Urinary bladder (tissue), 4 donors: ENCODE measurements around the gene SPRR1A. TPM values are rescaled to one million over a fixed set of nuclear protein-coding genes. Genes with fewer than 3 reads are reported as not detected.

ENCODE experiments used
- DNase-seq: peaks from one replicate; pipeline ENCODE4 v3.0.0-alpha.2; 2015; ENCODE audit errors: extremely low spot score
- H3K27ac ChIP-seq: one replicate; pipeline ENCODE4 v1.5.1; 2013; ENCODE audit warnings: low read depth, mild to moderate bottlenecking, moderate library complexity
- H3K36me3 ChIP-seq: one replicate; pipeline ENCODE4 v1.6.1; 2013; ENCODE audit warnings: mild to moderate bottlenecking, moderate library complexity; ENCODE audit not compliant: insufficient read depth
- H3K4me1 ChIP-seq: one replicate; pipeline ENCODE4 v1.6.1; 2013; ENCODE audit warnings: mild to moderate bottlenecking, moderate library complexity; ENCODE audit not compliant: insufficient read depth
- H3K4me3 ChIP-seq: one replicate; pipeline ENCODE4 v1.5.1; 2013; ENCODE audit warnings: low read depth, low read length
- WGBS: extraction: QIAGEN DNeasy Blood & Tissue Kit; methylation state at CpG from one replicate; pipeline ENCODE4 v1.1.7; 2013; 5-methylcytosine and 5-hydroxymethylcytosine counted together
- polyA plus RNA-seq: library from polyadenylated mRNA; stranded (reverse); fragments of 200-250 nt; gene quantifications from one replicate; pipeline ENCODE4 v1.2.3, GENCODE V29; 2013
- total RNA-seq: library from RNA; depleted of rRNA; stranded (reverse); fragments of >200 nt; gene quantifications from one replicate; pipeline ENCODE4 v1.2.3, GENCODE V29; 2014
- donor health status: healthy with polysubstance abuse.
- donor health status: healthy.

The SPRR1A gene, protein sequence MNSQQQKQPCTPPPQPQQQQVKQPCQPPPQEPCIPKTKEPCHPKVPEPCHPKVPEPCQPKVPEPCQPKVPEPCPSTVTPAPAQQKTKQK
- total RNA-seq = not detected
- polyA plus RNA-seq = not detected

DNA sequence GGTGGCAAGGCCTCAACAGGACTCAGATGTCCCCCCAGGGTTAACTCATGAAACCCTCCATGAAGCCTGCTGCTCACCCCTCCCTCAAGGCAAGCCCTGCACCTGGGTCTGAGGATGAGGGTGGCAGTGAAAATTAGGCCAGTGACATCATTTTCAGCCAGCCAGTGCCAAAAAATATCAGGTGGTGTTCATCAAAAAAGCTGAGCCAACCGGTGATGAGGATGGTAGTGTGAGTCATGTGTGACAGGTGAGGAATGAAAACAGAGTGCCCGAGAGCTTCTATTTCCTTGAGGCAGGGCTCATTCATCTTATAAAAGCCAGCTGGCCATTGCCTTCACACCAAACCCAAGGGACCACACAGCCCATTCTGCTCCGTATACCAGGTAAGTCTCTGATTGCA lies at the start of gene SPRR1A:
Gene SPRR1A, plus strand, starts transcription at position 339 of the 400 bp plus-strand sequence. CDS start 1,150 bp downstream, outside the sequence.
- no peak within 1 kb of the TSS for H3K4me3 ChIP-seq
- no peaks in the 10 kb centered on the region for H3K4me1 ChIP-seq
- 73% methylated on average over 3 of the region's 3 CpGs for WGBS
- no peaks in the 10 kb centered on the region for H3K36me3 ChIP-seq
- DNase-seq = no peak
- H3K27ac ChIP-seq = no peak within 1 kb of the TSS

DNA sequence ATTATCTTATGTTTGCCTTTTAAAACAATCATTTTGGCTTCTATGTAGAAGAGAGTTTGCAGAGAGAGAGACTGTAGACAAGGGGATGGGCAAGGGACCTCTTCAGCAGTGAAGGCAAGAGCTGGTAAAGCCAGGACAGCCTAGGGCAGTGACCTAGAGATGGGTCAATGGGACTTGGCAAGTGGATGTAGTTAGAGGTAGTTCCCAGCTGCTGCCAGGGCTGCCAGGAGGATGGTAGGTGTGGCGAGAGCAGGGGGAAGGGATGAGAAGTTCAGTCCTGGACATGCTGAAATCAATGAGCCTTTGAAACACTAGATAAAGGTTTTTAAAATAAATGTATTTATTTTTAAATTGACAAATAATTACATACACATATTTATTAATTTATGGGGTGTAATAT lies 43.3 kb upstream of the SPRR1A start:
- Histone ChIP-seq H3K27ac (no peak overlapping the region), H3K36me3 (no peaks in the 10 kb centered on the region), H3K4me1 (no peaks in the 10 kb centered on the region), H3K4me3 (no peak overlapping the region)
- no peak for DNase-seq
- 80% methylated on average over 1 of the region's 1 CpG for WGBS

DNA sequence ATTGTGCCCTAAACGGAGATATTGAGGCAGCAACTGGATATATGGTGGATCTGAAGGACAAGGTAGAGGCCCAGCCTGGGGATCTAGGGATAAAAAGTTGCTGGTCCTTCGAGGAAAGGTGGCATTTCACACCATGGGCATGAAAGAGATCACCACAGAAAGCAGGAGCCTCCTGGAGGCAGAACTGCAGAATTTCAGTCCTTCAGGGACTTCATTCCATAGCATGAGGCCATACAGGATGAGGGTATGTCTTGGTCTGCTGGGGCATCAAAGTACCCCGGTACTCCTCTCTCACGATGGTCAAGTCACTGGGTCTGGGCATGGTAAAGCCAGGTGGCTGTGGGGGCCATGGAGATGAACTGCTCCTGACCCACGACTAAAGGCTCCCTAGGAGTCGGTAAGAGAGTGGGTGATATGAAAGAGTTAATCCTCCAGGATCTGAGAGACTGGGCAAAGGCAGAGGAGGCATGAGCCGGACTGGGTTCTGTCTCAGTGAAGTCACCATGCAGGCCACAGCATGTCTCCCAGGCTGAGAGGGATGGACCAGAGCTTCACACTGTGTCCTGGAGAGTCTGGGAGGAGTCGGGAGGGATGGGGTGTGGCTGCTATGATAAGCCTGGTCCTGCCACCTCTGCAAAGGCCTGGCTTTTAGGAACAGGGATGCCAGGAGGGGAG lies 42.7 kb upstream of the SPRR1A start:
- Histone ChIP-seq H3K27ac (no peak overlapping the region), H3K36me3 (no peaks in the 10 kb centered on the region), H3K4me3 (no peak overlapping the region), H3K4me1 (no peaks in the 10 kb centered on the region)
- no peak for DNase-seq
- WGBS = 67% methylated on average over 8 of the region's 8 CpGs

DNA sequence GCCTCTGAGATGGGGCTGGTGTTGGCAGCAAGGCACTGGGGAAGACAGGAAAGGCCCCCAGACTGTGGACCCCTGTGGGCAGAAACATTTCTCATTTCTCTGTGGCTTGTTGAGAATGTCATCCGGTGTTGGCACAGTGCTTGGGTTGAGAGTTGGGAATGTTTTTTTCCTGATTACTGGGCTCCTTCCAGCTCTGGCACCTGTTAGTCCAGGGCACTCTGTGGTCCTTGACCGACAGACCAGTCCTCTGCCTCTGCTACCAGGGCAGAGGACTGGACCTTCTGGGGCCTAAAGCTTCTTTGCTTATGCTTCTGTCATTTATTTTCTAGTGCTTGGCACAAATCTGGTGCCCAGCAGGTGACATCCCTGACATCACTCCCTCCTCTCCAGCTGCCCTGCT lies 41.7 kb upstream of the SPRR1A start:
- DNase-seq = no peak
- Histone ChIP-seq H3K4me3 (no peak overlapping the region), H3K27ac (no peak overlapping the region), H3K4me1 (no peaks in the 10 kb centered on the region), H3K36me3 (no peaks in the 10 kb centered on the region)
- 83% methylated on average over 2 of the region's 2 CpGs for WGBS

DNA sequence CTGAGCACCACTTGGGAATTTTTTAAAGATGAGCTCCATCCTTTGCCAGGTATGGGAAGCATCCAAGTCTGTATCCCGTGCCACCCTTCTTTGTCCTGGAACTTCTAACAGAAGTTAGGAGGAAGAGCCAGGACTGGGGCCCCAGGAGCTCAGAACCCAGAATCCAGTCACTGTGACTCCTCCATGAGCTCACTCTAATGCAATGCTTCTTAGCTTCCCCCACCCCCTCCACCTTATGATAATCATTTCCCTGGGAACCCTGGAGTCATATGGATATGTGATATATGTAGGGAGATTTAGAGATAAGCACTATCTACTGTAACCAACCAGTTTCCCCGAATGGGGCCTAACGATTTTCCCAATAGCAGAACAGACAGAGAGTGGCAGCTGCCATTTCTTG lies 37.6 kb upstream of the SPRR1A start:
- no peak for DNase-seq
- no peaks in the 10 kb centered on the region for H3K4me1 ChIP-seq
- 74% methylated on average over 3 of the region's 3 CpGs for WGBS

DNA sequence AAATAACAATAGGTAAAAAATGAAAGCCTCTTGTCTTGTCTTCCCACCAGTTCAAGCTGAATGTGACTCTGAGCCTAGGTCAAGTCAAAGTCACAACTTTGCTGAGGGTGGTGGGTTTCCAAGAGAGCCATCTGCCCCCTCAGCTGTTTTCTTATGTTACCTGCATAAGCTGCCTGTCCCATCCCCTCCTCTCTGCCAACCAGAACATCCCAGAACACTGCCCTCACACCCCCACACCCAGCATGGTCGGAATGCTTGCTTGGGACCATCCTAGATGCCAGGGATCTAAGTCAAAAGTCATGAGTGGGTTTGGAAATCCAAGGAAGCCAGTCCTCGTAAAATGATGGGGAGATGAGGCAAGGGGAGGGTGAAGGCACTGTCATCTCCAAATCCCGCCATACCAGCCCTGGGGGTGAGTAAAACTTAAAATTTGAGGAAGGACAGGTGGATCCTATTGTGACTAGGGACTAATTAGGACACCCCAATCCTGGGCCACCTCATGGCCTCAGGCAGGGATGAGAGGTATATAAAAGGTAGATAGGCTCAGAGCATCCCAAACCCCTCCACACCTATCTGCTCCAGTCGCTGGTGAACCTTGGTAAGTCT lies 37.1 kb upstream of the SPRR1A start, which contains the start of gene SPRR5:
Gene SPRR5, plus strand, starts transcription at position 556 of the 606 bp plus-strand sequence. CDS start 1,349 bp downstream, outside the sequence.
- Histone ChIP-seq H3K27ac (no peak within 1 kb of the TSS), H3K4me3 (no peak within 1 kb of the TSS), H3K36me3 (no peaks in the 10 kb centered on the region), H3K4me1 (no peaks in the 10 kb centered on the region)
- no peak for DNase-seq
- WGBS = 71% methylated on average over 4 of the region's 4 CpGs

More for the DNA sequence above, 37.6 kb upstream of the SPRR1A start:
- Histone ChIP-seq H3K36me3 (no peaks in the 10 kb centered on the region), H3K4me3 (no peak overlapping the region), H3K27ac (no peak overlapping the region)

DNA sequence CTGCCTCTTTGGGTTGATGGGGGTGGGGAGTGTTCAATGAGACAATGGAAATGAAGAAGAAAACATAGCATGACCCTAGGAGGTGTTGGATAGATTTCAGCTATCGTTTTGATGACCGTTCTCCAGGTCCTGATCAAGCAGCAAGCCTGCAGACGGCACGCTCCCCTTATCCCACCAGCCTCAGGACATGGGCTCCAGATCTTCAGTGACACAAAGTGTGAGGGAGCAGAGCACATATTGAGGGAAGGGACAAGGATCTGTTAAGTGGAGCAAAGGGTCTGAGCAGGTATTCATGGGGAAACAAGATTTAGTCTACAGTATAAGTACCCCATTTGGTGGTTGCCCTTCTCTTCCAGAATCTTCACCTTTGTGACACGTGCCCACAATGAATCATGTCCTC lies 32.2 kb upstream of the SPRR1A start:
- Histone ChIP-seq H3K4me3 (no peak overlapping the region), H3K4me1 (no peaks in the 10 kb centered on the region), H3K27ac (no peak overlapping the region), H3K36me3 (no peaks in the 10 kb centered on the region)
- no peak for DNase-seq
- WGBS = 80% methylated on average over 5 of the region's 5 CpGs

DNA sequence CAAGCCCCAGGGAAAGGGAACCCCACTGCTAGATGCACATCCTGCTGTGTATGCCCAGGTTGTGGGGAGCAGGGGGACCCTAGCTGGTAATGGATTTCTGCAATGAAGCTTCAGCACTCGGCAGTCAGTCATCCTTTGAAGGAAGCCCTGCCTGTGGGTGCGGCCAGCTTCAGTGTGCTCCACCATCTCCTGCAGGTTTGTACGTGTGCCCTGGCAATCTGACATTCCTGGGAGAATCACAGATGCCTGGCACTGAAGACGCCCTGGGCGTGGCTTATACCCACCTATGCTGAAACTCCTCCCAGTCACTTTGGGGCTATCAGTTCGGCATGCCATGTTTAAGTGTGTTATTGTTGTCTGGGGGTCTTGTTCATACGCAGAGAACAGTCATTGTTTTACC lies 30.1 kb upstream of the SPRR1A start:
- no peak for DNase-seq
- Histone ChIP-seq H3K36me3 (no peaks in the 10 kb centered on the region), H3K4me1 (no peaks in the 10 kb centered on the region), H3K27ac (no peak overlapping the region), H3K4me3 (no peak overlapping the region)
- WGBS = 71% methylated on average over 7 of the region's 7 CpGs

DNA sequence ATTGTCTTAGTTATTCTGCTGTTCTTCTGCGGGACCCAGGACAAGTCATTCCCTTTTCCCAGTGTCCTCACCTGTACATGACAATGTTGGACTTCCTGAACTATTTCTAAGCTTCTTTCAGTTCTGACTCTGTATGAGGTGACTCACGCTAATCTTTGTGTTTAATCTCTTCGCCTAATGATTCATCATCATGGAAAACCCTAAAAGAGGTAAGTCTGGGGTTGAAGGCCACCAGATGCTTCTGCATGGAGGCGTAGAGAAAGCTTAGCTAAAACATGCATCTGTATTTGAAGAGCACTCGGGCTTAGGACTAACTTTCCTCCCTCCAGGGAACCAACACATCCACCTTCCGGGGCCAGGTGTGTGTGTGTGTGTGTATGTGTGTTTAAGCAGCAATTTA lies 29.4 kb upstream of the SPRR1A start:
- H3K27ac ChIP-seq = no peak overlapping the region
- H3K4me3 ChIP-seq = no peak overlapping the region
- WGBS = 77% methylated on average over 6 of the region's 6 CpGs

DNA sequence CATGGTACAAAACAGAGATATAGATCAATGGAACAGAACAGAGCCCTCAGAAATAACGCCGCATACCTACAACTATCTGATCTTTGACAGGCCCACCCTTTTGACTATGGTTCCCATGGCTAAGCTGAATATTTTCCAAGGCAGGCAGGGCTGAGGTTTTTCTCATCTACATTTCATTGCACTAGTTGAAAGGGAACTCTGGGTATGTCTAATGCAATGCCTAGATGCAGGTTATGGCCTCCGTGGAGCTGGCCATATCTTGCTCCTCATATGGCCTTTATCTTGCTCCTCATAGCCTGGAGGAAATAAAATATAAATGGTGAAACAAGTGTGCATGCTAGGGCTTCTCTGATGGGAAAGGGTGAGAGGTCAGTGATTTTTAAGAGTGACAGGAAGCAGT lies 26.3 kb upstream of the SPRR1A start:
- WGBS = 87% methylated on average over 3 of the region's 3 CpGs
- Histone ChIP-seq H3K36me3 (no peaks in the 10 kb centered on the region), H3K4me1 (no peaks in the 10 kb centered on the region), H3K4me3 (no peak overlapping the region), H3K27ac (no peak overlapping the region)
- no peak for DNase-seq

More for the DNA sequence above, 29.4 kb upstream of the SPRR1A start:
- no peak for DNase-seq
- Histone ChIP-seq H3K36me3 (no peaks in the 10 kb centered on the region), H3K4me1 (no peaks in the 10 kb centered on the region)

DNA sequence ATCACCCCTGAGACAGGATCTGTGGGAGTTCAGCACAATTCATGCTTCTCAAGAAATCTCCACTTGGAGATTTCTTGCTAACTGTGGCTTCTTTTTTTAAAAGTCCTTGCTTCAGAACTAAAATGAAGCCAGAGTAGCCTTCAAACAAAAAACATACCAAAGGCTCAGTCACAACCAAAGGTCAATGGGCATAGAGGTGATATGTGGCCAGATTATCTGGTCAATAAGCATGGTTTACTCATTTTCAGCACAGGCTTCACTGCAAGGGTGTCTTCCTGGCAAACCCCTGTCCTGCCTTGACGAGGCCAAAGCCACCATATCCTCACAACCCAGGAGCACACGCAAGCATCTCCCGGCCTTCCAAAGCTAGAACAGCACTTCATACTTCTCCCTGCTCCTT lies 24.6 kb upstream of the SPRR1A start:
- Histone ChIP-seq H3K4me3 (no peak overlapping the region), H3K27ac (no peak overlapping the region), H3K36me3 (no peaks in the 10 kb centered on the region), H3K4me1 (no peaks in the 10 kb centered on the region)
- 82% methylated on average over 3 of the region's 3 CpGs for WGBS
- DNase-seq = no peak

DNA sequence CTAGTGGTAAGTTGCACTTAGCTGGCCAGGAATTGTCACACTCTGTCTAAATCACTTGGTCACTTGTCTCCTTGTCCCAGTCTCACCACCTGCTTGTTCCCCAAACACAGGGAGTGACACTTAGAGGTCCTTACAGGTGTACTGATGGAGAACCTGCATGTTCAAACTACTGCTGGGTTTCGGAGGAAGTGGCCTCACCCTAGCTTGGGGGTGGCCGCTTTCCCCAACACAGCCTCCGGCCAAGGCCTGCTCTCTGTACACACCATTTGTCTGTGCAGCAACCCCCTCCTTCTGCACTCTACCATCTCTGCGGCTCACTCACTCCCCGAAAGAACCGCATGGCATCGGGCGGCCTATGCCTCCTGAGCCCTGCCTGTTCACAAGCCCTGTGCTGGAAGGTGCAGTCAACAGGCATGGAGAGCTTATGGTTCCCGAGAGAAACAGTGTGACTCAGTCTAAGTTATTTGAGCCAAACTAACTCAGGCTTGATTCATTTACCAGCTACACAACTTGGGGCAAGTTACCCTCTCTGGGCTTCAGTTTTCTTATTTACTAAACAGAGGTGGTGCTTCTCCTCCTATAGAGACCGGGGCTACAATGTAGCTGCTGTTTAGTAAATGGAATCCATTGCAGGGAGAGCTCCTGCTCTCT lies 24.0 kb upstream of the SPRR1A start:
- 90% methylated on average over 10 of the region's 10 CpGs for WGBS
- no peaks in the 10 kb centered on the region for H3K36me3 ChIP-seq
- no peaks in the 10 kb centered on the region for H3K4me1 ChIP-seq
- no peak for DNase-seq
- no peak overlapping the region for H3K4me3 ChIP-seq
- no peak overlapping the region for H3K27ac ChIP-seq

DNA sequence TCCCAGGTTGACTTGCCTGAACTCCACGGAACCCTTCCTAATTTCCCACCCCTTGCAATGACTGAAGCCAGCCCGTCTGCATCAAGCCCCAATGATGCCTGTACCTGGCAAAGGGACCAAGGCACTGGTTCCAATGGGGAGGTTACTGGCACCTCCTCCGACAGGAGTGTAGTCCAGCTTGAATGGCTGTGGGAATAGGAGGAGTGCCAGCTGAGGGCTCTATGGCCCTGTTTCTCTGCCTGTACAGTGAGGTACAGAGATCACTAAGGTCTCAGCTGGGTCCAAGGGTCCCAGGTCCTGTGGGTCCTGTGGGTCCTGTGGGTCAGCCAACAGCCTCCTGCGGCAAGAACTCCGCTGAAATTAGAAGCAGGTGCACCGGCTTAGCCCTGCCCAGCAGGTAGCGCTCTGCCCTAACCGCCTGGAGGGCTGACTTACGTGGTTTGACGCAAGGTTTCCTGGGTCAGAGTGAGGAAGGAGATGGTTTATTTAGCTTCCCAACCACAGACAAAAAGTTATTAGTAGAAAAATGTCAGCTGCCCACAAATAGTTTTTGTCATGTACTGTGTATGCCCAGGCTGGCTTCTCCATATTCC lies 23.3 kb upstream of the SPRR1A start:
- Histone ChIP-seq H3K27ac (no peak overlapping the region), H3K4me1 (no peaks in the 10 kb centered on the region), H3K4me3 (no peak overlapping the region), H3K36me3 (no peaks in the 10 kb centered on the region)
- WGBS = 65% methylated on average over 10 of the region's 10 CpGs
- no peak for DNase-seq
